ENCODE data around the gene ZC3H4. TPM values are rescaled to one million over a fixed set of nuclear protein-coding genes. Genes with fewer than 3 reads are reported as not detected.
A peak's percentile ranks its signal among the peaks of the same experiment; 100 is the strongest.

The ZC3H4 gene
- total and polyA plus RNA-seq, 2 donors (not counting 1 experiment from before 2014, with no cell fraction given): 8.4 to 13.5 TPM

GRCh38 chr19:47099576-47100050 is 14.0 kb downstream of the ZC3H4 start:
- H3K9me3 ChIP-seq (ENCODE audit: control insufficient read depth, insufficient read depth, low read depth, low read length): no peaks in the 10 kb centered on the region
- H3K27ac ChIP-seq (ENCODE audit: insufficient read depth, low read length): no peak overlapping the region
- peaks cover 8% of the 10 kb centered on the region for H3K36me3 ChIP-seq (ENCODE audit: control insufficient read depth, insufficient read depth, low read length)
- DNase-seq (ENCODE audit: low read depth in 2 of 2): no peak
- H2AFZ ChIP-seq (ENCODE audit: low read length): no peak overlapping the region
- TF ChIP-seq CTCF (conservative IDR thresholded peaks at IDR 0.05 in 1 of 2, IDR thresholded peaks at IDR 0.05 in 1 of 2; ENCODE audit: low read depth in 1 of 2, low read length in 2 of 2) (no peak), EZH2 (IDR thresholded peaks at IDR 0.05; ENCODE audit: low read length, missing control alignments) (no peak)
- H3K27me3 ChIP-seq (ENCODE audit: control insufficient read depth, insufficient read depth, low read length): no peaks in the 10 kb centered on the region
- H3K4me3 ChIP-seq (replicated peaks in 1 of 4; ENCODE audit: control extremely low read depth in 1 of 4, insufficient read depth in 1 of 4, low read depth in 3 of 4, low read length in 4 of 4): no peak overlapping the region
- H3K9ac ChIP-seq (ENCODE audit: insufficient read depth, low read length): no peak overlapping the region
- no peaks in the 10 kb centered on the region for H4K20me1 ChIP-seq (ENCODE audit: control insufficient read depth, extremely low read depth, insufficient read depth, low read length)
- peaks cover 89% of the 10 kb centered on the region for H3K79me2 ChIP-seq (ENCODE audit: control insufficient read depth, insufficient read depth, low read length)
- no peak overlapping the region for H3K4me2 ChIP-seq (ENCODE audit: extremely low read depth, insufficient read depth, low read length)
- H3K4me1 ChIP-seq (ENCODE audit: control insufficient read depth, extremely low read depth, insufficient read depth, low read length): peaks cover 6% of the 10 kb centered on the region

- no peak for TF ChIP-seq EZH2 (IDR thresholded peaks at IDR 0.05; ENCODE audit: low read length, missing control alignments)
- no peak for TF ChIP-seq CTCF (conservative IDR thresholded peaks at IDR 0.05 in 1 of 2, IDR thresholded peaks at IDR 0.05 in 1 of 2; ENCODE audit: low read depth in 1 of 2, low read length in 2 of 2)
- Histone ChIP-seq H3K4me1 (ENCODE audit: control insufficient read depth, extremely low read depth, insufficient read depth, low read length) (peaks cover 6% of the 10 kb centered on the region), H3K9me3 (ENCODE audit: control insufficient read depth, insufficient read depth, low read depth, low read length) (no peaks in the 10 kb centered on the region), H3K4me3 (replicated peaks in 1 of 4; ENCODE audit: control extremely low read depth in 1 of 4, insufficient read depth in 1 of 4, low read depth in 3 of 4, low read length in 4 of 4) (no peak overlapping the region), H3K27ac (ENCODE audit: insufficient read depth, low read length) (no peak overlapping the region), H3K9ac (ENCODE audit: insufficient read depth, low read length) (no peak overlapping the region), H3K79me2 (ENCODE audit: control insufficient read depth, insufficient read depth, low read length) (peaks cover 87% of the 10 kb centered on the region), H3K4me2 (ENCODE audit: extremely low read depth, insufficient read depth, low read length) (no peak overlapping the region), H3K36me3 (ENCODE audit: control insufficient read depth, insufficient read depth, low read length) (peaks cover 8% of the 10 kb centered on the region), H3K27me3 (ENCODE audit: control insufficient read depth, insufficient read depth, low read length) (no peaks in the 10 kb centered on the region), H2AFZ (ENCODE audit: low read length) (no peak overlapping the region), H4K20me1 (ENCODE audit: control insufficient read depth, extremely low read depth, insufficient read depth, low read length) (no peaks in the 10 kb centered on the region)
- no peak for DNase-seq (ENCODE audit: low read depth in 2 of 2)
These were observed 15.0 kb downstream of the ZC3H4 start for GRCh38 chr19:47098608-47099007.

DNA sequence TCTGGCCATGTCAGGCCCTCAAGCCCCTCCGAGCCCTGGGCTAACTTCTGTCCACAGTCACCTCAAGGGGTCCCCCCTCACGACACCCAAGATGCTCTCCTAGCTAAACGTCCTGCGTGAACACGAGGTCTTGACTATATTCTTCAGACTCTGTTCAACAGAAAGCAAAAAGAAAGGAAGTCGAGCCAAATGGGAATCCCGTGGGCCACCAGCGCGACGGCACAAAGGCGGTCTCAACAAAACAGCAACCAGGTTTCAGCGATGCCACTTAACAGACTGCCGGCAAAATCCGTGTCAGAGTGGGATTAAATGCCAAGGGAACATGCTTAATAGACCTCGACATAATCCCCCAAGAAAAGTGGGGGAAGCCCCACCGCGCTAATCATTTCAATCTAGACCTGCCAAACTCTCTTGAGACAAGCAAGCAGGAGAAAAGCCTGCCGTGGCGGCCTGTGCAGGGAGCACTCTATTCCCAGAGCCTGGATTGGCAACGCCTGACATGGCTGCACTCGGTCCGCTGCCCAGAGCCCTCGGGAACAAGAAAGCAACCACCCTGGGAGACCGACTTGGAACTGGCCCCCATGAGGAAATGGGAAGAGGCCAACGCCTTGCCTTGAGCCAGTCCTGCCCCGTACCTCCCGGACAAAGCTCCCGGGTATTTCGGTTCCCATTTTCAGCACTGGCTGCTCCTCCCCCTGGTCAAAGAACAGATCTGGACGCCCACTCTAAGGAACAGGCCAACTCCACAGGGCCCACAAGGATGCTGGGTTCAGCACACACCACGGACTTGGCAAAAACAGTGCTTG is 16.0 kb downstream of the ZC3H4 start:
- H3K36me3 ChIP-seq (ENCODE audit: control insufficient read depth, insufficient read depth, low read length): peaks cover 10% of the 10 kb centered on the region
- H3K9me3 ChIP-seq (ENCODE audit: control insufficient read depth, insufficient read depth, low read depth, low read length): no peaks in the 10 kb centered on the region
- peak overlapping the region in 1 of 4 experiments; percentile 8 for H3K4me3 ChIP-seq (replicated peaks in 1 of 4; ENCODE audit: control extremely low read depth in 1 of 4, insufficient read depth in 1 of 4, low read depth in 3 of 4, low read length in 4 of 4)
- peak overlapping the region; percentile 78 for H3K4me2 ChIP-seq (ENCODE audit: extremely low read depth, insufficient read depth, low read length)
- peaks cover 6% of the 10 kb centered on the region for H3K4me1 ChIP-seq (ENCODE audit: control insufficient read depth, extremely low read depth, insufficient read depth, low read length)
- no peak for TF ChIP-seq CTCF (conservative IDR thresholded peaks at IDR 0.05 in 1 of 2, IDR thresholded peaks at IDR 0.05 in 1 of 2; ENCODE audit: low read depth in 1 of 2, low read length in 2 of 2)
- TF ChIP-seq EZH2 (IDR thresholded peaks at IDR 0.05; ENCODE audit: low read length, missing control alignments): no peak
- H3K79me2 ChIP-seq (ENCODE audit: control insufficient read depth, insufficient read depth, low read length): peaks cover 81% of the 10 kb centered on the region
- H4K20me1 ChIP-seq (ENCODE audit: control insufficient read depth, extremely low read depth, insufficient read depth, low read length): no peaks in the 10 kb centered on the region
- DNase-seq (ENCODE audit: low read depth in 2 of 2): peak in 1 of 2 donors; percentile 54
- H3K27ac ChIP-seq (ENCODE audit: insufficient read depth, low read length): peak overlapping the region; percentile 32
- H3K9ac ChIP-seq (ENCODE audit: insufficient read depth, low read length): peak overlapping the region; percentile 23
- H3K27me3 ChIP-seq (ENCODE audit: control insufficient read depth, insufficient read depth, low read length): no peaks in the 10 kb centered on the region
- H2AFZ ChIP-seq (ENCODE audit: low read length): peak overlapping the region; percentile 3

Data from fibroblast of lung (primary cell).